HG03469 (cell line): ENCODE measurements around the gene ADARB2.

Source experiments
- ATAC-seq: cut with Tn5 transposase; IDR thresholded peaks from one replicate; pipeline ENCODE4 v1.9.1; 2021; ENCODE audit warnings: mild to moderate bottlenecking, moderate library complexity, moderate number of reproducible peaks; ENCODE audit not compliant: unreplicated experiment

The ADARB2 gene

GRCh38 chr10:1205450-1206030 lies 531.8 kb downstream of the ADARB2 start:
- ATAC-seq, result no peak

- no peak for ATAC-seq
These were observed 532.6 kb downstream of the ADARB2 start for GRCh38 chr10:1204434-1205326.

- ATAC-seq, result no peak
These were observed 533.6 kb downstream of the ADARB2 start for GRCh38 chr10:1203704-1204103.

- ATAC-seq, result no peak
These were observed 534.1 kb downstream of the ADARB2 start for GRCh38 chr10:1203216-1203615.

- no peak for ATAC-seq
These were observed 535.0 kb downstream of the ADARB2 start for GRCh38 chr10:1202343-1202742.

GRCh38 chr10:1200866-1201807 lies 536.2 kb downstream of the ADARB2 start:
- ATAC-seq, result no peak

GRCh38 chr10:1199897-1200721 lies 537.2 kb downstream of the ADARB2 start:
- ATAC-seq, result no peak

GRCh38 chr10:1199345-1199673 lies 538.0 kb downstream of the ADARB2 start:
- ATAC-seq, result no peak

- no peak for ATAC-seq
These were observed 538.6 kb downstream of the ADARB2 start for GRCh38 chr10:1198453-1199344.

GRCh38 chr10:1197384-1197783 lies 539.9 kb downstream of the ADARB2 start:
- ATAC-seq, result no peak

- no peak for ATAC-seq
These were observed 540.7 kb downstream of the ADARB2 start for GRCh38 chr10:1196656-1197055.

- ATAC-seq, result no peak
These were observed 541.5 kb downstream of the ADARB2 start for GRCh38 chr10:1195828-1196227.

GRCh38 chr10:1194161-1194560 lies 543.2 kb downstream of the ADARB2 start:
- no peak for ATAC-seq

- ATAC-seq, result no peak
These were observed 543.8 kb downstream of the ADARB2 start for GRCh38 chr10:1193561-1193960.

GRCh38 chr10:1191752-1192151 lies 545.6 kb downstream of the ADARB2 start:
- no peak for ATAC-seq

- ATAC-seq, result no peak
These were observed 546.4 kb downstream of the ADARB2 start for GRCh38 chr10:1190791-1191490.

- ATAC-seq, result no peak
These were observed 547.3 kb downstream of the ADARB2 start for GRCh38 chr10:1190052-1190395.

GRCh38 chr10:1189166-1190051 lies 547.9 kb downstream of the ADARB2 start:
- no peak for ATAC-seq
